Upper lobe of left lung (tissue), 6 donors: ENCODE measurements around the gene ZNF662. TPM values are rescaled to one million over a fixed set of nuclear protein-coding genes. Genes with fewer than 3 reads are reported as not detected.
A peak's percentile ranks its signal among the peaks of the same experiment; 100 is the strongest.

Source experiments
- ATAC-seq, 2 donors: fragments of 200-7000 bp; cut with Tn5 transposase; one replicate each; pipeline ENCODE4 v1.9.1; 2022; ENCODE audit warnings: mild to moderate bottlenecking in 2 of 2, moderate library complexity in 2 of 2; ENCODE audit not compliant: low FRiP score in 2 of 2
- DNase-seq, 2 donors: peaks; one replicate each; pipeline ENCODE4 v3.0.0-alpha.2; 2019 to 2020
- H3K27ac ChIP-seq, 4 donors: fragments of 200-600 bp; sonication (generic); one replicate each; pipeline ENCODE4 v1.5.1; 2016 to 2019
- H3K27me3 ChIP-seq, 4 donors: fragments of 200-600 bp; sonication (generic); one replicate each; pipeline ENCODE4 v1.5.1; 2017 to 2019
- H3K36me3 ChIP-seq, 4 donors: fragments of 200-600 bp; sonication (generic); one replicate each; pipeline ENCODE4 v1.5.1; 2016 to 2019
- H3K4me1 ChIP-seq, 4 donors: fragments of 200-600 bp; sonication (generic); one replicate each; pipeline ENCODE4 v1.5.1; 2018 to 2019
- H3K4me3 ChIP-seq, 4 donors: fragments of 200-600 bp; sonication (generic); one replicate each; pipeline ENCODE4 v1.5.1; 2017 to 2019; ENCODE audit warnings: mild to moderate bottlenecking in 2 of 4, moderate library complexity in 1 of 4
- H3K9me3 ChIP-seq, 4 donors: fragments of 200-600 bp; sonication (generic); one replicate each; pipeline ENCODE4 v1.5.1; 2018 to 2019
- CTCF ChIP-seq, 6 experiments: fragments of 450-650 bp in 4 of 6; fragments of 200-600 bp in 2 of 6; sonication (generic) in 2 of 6; IDR thresholded peaks; one replicate each; pipeline ENCODE4 v1.5.1; 2016 to 2019; ENCODE audit warnings: antibody characterized with exemption in 6 of 6
- EP300 ChIP-seq, 4 donors: sonication (generic); formaldehyde crosslinking; IDR thresholded peaks; one replicate each; pipeline ENCODE4 v1.5.1; 2017; ENCODE audit warnings: antibody characterized with exemption in 4 of 4, control low read depth in 2 of 4
- POLR2A ChIP-seq, 4 donors: fragments of 450-650 bp; IDR thresholded peaks; one replicate each; pipeline ENCODE4 v1.5.1; 2016 to 2017; ENCODE audit warnings: antibody characterized with exemption in 4 of 4, mild to moderate bottlenecking in 2 of 4
- POLR2AphosphoS5 ChIP-seq, 2 donors: sonication (generic); formaldehyde crosslinking; IDR thresholded peaks; one replicate each; pipeline ENCODE4 v1.5.1; 2017; ENCODE audit warnings: antibody characterized with exemption in 2 of 2
- WGBS, 2 donors: methylation state at CpG; one replicate each; pipeline ENCODE4 v1.1.5; 2017 to 2018; 5-methylcytosine and 5-hydroxymethylcytosine counted together
- total RNA-seq, 6 donors: library from RNA; depleted of rRNA in 4 of 6; stranded (reverse); fragments of >200 nt in 4 of 6; gene quantifications; one replicate each; pipeline versions ENCODE4 v1.1.0 to v1.2.1, GENCODE V29; 2016 to 2021
- donor health status: DM: no; HTN: no; CAD: no; lungs with moderate emphysema.
- donor health status: DM: no; HTN: yes; CAD: no; lungs with severe emphysema.

The ZNF662 gene
- total RNA-seq, 6 donors from 2014 or later: 4.1 to 10.5 (median 6.3) TPM

DNA sequence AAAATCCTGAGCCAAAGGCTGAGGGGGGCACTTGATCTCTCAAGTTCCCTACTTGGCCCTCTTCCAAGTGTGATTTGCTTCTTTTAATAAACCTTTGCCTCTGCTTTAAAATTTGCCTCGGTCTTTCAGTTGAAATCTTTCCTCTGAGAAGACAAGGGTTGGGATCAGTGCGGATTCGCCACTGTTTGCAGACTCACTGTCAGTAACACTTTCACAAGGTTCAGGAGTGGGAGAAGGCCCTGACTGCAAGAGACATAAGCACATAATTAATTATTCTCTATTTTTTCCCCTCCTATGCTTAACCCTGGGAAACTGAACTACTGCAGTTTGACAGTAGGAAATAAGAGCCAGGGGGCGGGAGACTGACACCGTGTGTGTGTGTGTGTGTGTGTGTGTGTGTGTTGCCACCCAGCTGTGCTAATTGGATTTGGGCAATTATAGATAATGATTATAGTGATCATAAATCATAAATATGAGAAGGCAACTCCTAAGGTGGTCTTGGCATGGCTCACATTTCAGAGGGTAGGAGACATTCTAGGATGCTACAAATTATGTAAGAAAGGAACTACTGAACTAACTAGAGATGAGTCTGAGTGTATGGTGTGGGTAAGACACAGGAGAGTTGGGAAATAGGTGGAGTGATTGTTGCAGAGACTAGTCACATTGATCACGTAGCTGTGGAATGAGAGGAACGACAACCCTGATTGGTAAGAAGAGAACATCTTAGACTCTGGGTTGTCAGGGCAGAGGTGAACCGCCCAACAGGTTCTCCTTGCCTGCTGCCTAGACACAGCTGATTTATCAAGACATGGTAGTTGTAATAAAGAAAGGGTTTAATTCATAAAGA, 5.5 kb upstream of the ZNF662 start:
- ATAC-seq (no peak), DNase-seq (no peak)
- TF ChIP-seq CTCF (IDR thresholded peaks at IDR 0.05) (no peak), POLR2AphosphoS5 (IDR thresholded peaks at IDR 0.05) (no peak), EP300 (IDR thresholded peaks at IDR 0.05) (no peak), POLR2A (IDR thresholded peaks at IDR 0.05) (no peak)
- 69 to 74% methylated on average over 8 of the region's 8 CpGs for WGBS, 2 donors
- H3K36me3 ChIP-seq: no peaks in the 10 kb centered on the region
- H3K4me1 ChIP-seq: peaks cover under 1 to 4% (median 2%) of the 10 kb centered on the region in 4 donors
- H3K9me3 ChIP-seq: no peaks in the 10 kb centered on the region
- H3K27me3 ChIP-seq: no peaks in the 10 kb centered on the region
- H3K27ac ChIP-seq: no peak overlapping the region
- no peak overlapping the region for H3K4me3 ChIP-seq

DNA sequence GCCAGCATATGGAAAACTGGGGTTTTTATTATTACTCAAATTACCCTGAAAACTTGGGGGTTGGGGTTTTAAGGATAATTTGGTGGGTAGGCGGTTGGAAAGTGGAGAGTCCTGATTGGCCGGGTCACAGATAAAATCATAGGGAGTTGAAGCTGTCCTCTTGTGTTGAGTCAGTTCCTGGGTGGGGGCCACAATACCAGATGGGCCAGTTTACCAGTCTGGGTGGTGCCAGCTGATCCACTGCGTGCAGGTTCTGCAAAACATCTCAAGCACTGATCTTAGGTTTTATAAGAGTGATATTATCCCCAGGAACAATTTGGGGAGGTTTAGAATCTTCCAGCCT, 4.9 kb upstream of the ZNF662 start:
- H3K4me1 ChIP-seq: peaks cover 4 to 7% (median 5%) of the 10 kb centered on the region in 4 donors
- 46 to 61% methylated on average over 3 of the region's 3 CpGs for WGBS, 2 donors
- no peak for DNase-seq
- no peaks in the 10 kb centered on the region for H3K9me3 ChIP-seq
- ATAC-seq: no peak
- no peaks in the 10 kb centered on the region for H3K27me3 ChIP-seq
- H3K4me3 ChIP-seq: no peak overlapping the region
- no peaks in the 10 kb centered on the region for H3K36me3 ChIP-seq
- TF ChIP-seq CTCF (IDR thresholded peaks at IDR 0.05) (no peak), EP300 (IDR thresholded peaks at IDR 0.05) (no peak), POLR2AphosphoS5 (IDR thresholded peaks at IDR 0.05) (no peak), POLR2A (IDR thresholded peaks at IDR 0.05) (no peak)
- no peak overlapping the region for H3K27ac ChIP-seq

- DNase-seq: no peak
- H3K27ac ChIP-seq: peak overlapping the region in 1 of 4 donors; percentile 24
- WGBS, 2 donors: 63 to 87% methylated on average over 2 of the region's 2 CpGs
These were observed 3.7 kb upstream of the ZNF662 start for GRCh38 chr3:42902257-42902656.

DNA sequence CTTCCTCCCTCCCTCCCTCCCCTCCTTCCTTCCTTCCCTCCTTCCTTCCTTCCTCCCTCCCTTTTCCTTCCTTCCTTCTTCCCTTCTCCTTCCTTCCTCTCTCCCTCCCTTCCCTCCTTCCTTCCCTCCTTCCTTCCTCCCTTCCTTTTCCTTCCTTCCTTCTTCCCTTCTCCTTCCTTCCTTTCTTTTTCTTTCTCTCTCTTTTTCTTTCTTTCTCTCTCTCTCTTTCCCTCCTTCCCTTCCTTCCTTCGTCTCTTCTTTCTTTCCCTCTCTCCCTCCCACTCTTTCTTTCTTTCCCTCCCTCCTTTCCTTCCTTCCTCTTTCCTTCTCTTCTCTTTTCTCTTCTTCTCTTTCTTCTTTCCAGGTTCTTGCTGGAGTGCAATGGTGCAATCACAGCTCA, 1.9 kb upstream of the ZNF662 start:
- Histone ChIP-seq H3K27me3 (no peaks in the 10 kb centered on the region), H3K4me3 (no peak overlapping the region), H3K4me1 (peaks cover 4 to 20% (median 9%) of the 10 kb centered on the region in 4 donors), H3K27ac (no peak overlapping the region), H3K9me3 (no peaks in the 10 kb centered on the region), H3K36me3 (no peaks in the 10 kb centered on the region)
- DNase-seq (no peak), ATAC-seq (no peak)
- 83 to 91% methylated on average over 1 of the region's 1 CpG for WGBS, 2 donors
- TF ChIP-seq CTCF (IDR thresholded peaks at IDR 0.05) (no peak), POLR2A (IDR thresholded peaks at IDR 0.05) (no peak), POLR2AphosphoS5 (IDR thresholded peaks at IDR 0.05) (no peak), EP300 (IDR thresholded peaks at IDR 0.05) (no peak)

More at GRCh38 chr3:42902257-42902656, 3.7 kb upstream of the ZNF662 start:
- no peak for ATAC-seq
- H3K4me1 ChIP-seq: peaks cover 4 to 19% (median 9%) of the 10 kb centered on the region in 4 donors
- H3K27me3 ChIP-seq: no peaks in the 10 kb centered on the region
- H3K9me3 ChIP-seq: no peaks in the 10 kb centered on the region
- H3K4me3 ChIP-seq: no peak overlapping the region
- no peaks in the 10 kb centered on the region for H3K36me3 ChIP-seq
- TF ChIP-seq CTCF (IDR thresholded peaks at IDR 0.05): no peak

- Histone ChIP-seq H3K9me3 (peaks cover 0 to 1% (median 0%) of the 10 kb centered on the region in 4 donors), H3K4me1 (peaks cover 2 to 20% (median 9%) of the 10 kb centered on the region in 4 donors), H3K4me3 (peak overlapping the region; percentile 51 to 74 (median 60)), H3K36me3 (peaks cover 0 to 11% (median 8%) of the 10 kb centered on the region in 4 donors), H3K27ac (peak overlapping the region; percentile 24 to 81 (median 47)), H3K27me3 (no peaks in the 10 kb centered on the region)
- 18 to 19% methylated on average over 8 to 12 of the region's 12 CpGs for WGBS, 2 donors
- TF ChIP-seq CTCF (IDR thresholded peaks at IDR 0.05) (no peak), POLR2AphosphoS5 (IDR thresholded peaks at IDR 0.05) (no peak), EP300 (IDR thresholded peaks at IDR 0.05) (no peak), POLR2A (IDR thresholded peaks at IDR 0.05) (no peak)
- ATAC-seq (no peak), DNase-seq (no peak)
These were observed 237 bp upstream of the ZNF662 start for GRCh38 chr3:42905740-42906069.
